Measurements from ENCODE around the gene REEP3.

DNA sequence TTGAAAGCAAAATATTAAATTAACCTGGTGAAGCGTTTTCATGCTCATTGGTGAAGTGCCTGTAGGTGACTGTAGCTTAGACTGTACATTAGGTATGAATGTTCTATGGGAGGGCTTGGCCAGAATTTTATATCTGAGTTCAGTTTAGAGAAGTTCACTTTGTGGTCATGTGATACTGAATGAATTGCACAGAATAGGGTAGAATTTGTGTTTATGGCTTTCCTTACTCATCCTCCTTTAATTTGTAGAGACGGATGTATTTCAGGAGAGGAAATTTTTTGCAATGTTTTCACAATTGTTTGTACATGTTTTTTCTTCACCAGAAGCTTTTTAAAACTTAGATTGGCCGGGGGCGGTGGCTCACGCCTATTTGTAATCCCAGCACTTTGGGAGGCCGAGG lies 32.3 kb downstream of the REEP3 start:
- TF ChIP-seq, protein P1, sequence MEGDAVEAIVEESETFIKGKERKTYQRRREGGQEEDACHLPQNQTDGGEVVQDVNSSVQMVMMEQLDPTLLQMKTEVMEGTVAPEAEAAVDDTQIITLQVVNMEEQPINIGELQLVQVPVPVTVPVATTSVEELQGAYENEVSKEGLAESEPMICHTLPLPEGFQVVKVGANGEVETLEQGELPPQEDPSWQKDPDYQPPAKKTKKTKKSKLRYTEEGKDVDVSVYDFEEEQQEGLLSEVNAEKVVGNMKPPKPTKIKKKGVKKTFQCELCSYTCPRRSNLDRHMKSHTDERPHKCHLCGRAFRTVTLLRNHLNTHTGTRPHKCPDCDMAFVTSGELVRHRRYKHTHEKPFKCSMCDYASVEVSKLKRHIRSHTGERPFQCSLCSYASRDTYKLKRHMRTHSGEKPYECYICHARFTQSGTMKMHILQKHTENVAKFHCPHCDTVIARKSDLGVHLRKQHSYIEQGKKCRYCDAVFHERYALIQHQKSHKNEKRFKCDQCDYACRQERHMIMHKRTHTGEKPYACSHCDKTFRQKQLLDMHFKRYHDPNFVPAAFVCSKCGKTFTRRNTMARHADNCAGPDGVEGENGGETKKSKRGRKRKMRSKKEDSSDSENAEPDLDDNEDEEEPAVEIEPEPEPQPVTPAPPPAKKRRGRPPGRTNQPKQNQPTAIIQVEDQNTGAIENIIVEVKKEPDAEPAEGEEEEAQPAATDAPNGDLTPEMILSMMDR (IDR thresholded peaks at IDR 0.05) = no peak
- no peak for TF ChIP-seq EZH2 (IDR thresholded peaks at IDR 0.05; ENCODE audit: borderline replicate concordance, insufficient read depth, low read depth, low read length, poor library complexity, severe bottlenecking)

Data from B cell (primary cell).